Measurements from ENCODE around the gene RTN4.

The RTN4 gene

GRCh38 chr2:55050100-55050994 is at the start of gene RTN4:
TSS of gene RTN4 (minus strand) at chr2:55050451. CDS start at chr2:55050300, 151 bp downstream.
- peak; percentile 99 for DNase-seq (ENCODE audit: low read depth)
- TF ChIP-seq CTCF (IDR thresholded peaks at IDR 0.05; ENCODE audit: low read length, missing control alignments) = no peak
- H3K4me3 ChIP-seq (replicated peaks; ENCODE audit: low read depth, low read length) = peak within 1 kb of the TSS; percentile 96

- TF ChIP-seq CTCF (IDR thresholded peaks at IDR 0.05; ENCODE audit: low read length, missing control alignments) = no peak
- no peak overlapping the region for H3K4me3 ChIP-seq (replicated peaks; ENCODE audit: low read depth, low read length)
- DNase-seq (ENCODE audit: low read depth) = no peak
These were observed 49.2 kb upstream of the RTN4 start for GRCh38 chr2:55099493-55099877.

GRCh38 chr2:55097461-55098410 is 47.5 kb upstream of the RTN4 start:
- no peak overlapping the region for H3K4me3 ChIP-seq (replicated peaks; ENCODE audit: low read depth, low read length)
- no peak for TF ChIP-seq CTCF (IDR thresholded peaks at IDR 0.05; ENCODE audit: low read length, missing control alignments)
- peak; percentile 72 for DNase-seq (ENCODE audit: low read depth)

GRCh38 chr2:55097082-55097460 is 46.8 kb upstream of the RTN4 start:
- H3K4me3 ChIP-seq (replicated peaks; ENCODE audit: low read depth, low read length) = no peak overlapping the region
- no peak for DNase-seq (ENCODE audit: low read depth)
- TF ChIP-seq CTCF (IDR thresholded peaks at IDR 0.05; ENCODE audit: low read length, missing control alignments) = no peak

DNA sequence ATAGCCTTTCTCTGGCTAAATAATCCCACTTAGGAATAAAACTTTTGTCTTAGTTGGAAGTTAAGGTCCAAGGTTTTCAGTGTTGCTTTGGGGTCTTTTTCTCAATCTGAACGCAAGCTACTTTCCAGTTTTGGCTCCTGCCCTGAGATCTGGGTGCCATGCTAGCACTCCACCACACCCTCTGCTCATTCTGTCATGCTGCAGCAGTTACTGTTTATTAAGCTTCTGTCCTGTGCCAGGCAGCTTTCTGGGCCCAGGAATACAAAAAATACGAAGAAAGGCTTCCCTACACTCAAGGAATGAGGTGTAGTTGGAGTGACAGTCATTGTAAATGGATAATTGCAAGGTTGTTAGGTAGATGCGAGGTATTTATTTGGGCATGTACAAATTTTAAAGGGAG is 46.3 kb upstream of the RTN4 start:
- H3K4me3 ChIP-seq (replicated peaks; ENCODE audit: low read depth, low read length) = no peak overlapping the region
- DNase-seq (ENCODE audit: low read depth) = no peak
- no peak for TF ChIP-seq CTCF (IDR thresholded peaks at IDR 0.05; ENCODE audit: low read length, missing control alignments)

- H3K4me3 ChIP-seq (replicated peaks; ENCODE audit: low read depth, low read length) = no peak overlapping the region
- no peak for TF ChIP-seq CTCF (IDR thresholded peaks at IDR 0.05; ENCODE audit: low read length, missing control alignments)
- peak; percentile 82 for DNase-seq (ENCODE audit: low read depth)
These were observed 43.1 kb upstream of the RTN4 start for GRCh38 chr2:55093381-55093780.

All from fibroblast of pulmonary artery (primary cell).